AML-193 (cell line): ENCODE measurements around the gene LRRC58.
A peak's percentile ranks its signal among the peaks of the same experiment; 100 is the strongest.
"Not testable (repeated sequence)": the region's sequence is repeated elsewhere in the genome, so short reads cannot be mapped to it uniquely, and the experiment has no call there.

ENCODE experiments used
- DNase-seq, 2 experiments: peaks; one replicate each; lab custom pipeline; 2025; lab: John Stamatoyannopoulos, UW

LRRC58 gene

GRCh38 chr3:120348991-120349854 is at the start of gene LRRC58:
LRRC58 (minus strand) TSS chr3:120349354; CDS start chr3:120349243, 111 bp downstream.
- peak; percentile 87 to 89 for DNase-seq

DNA sequence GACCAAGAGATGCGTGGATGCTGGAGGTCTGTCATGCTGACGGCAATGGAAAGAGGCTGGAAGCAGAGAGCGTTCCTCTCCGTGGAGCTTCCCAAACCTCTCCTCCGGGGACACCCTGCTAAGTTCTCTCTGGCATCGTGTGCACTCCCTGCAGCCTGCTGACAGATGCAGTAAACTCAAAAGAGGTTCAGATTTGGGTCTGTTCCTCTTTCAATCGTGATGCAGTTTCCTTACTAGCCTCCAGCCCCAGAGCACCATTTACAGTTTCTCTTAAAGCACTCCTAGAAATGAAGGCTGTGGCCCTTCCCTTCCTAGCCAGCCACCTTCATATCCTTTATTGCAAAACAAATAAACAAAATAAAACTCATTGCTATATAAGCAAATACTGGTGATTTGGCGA is 47.3 kb upstream of the LRRC58 start:
- no peak for DNase-seq

GRCh38 chr3:120394347-120394746 is 45.2 kb upstream of the LRRC58 start:
- DNase-seq = no peak

- no peak for DNase-seq
These were observed 44.6 kb upstream of the LRRC58 start for GRCh38 chr3:120393761-120394160.

DNA sequence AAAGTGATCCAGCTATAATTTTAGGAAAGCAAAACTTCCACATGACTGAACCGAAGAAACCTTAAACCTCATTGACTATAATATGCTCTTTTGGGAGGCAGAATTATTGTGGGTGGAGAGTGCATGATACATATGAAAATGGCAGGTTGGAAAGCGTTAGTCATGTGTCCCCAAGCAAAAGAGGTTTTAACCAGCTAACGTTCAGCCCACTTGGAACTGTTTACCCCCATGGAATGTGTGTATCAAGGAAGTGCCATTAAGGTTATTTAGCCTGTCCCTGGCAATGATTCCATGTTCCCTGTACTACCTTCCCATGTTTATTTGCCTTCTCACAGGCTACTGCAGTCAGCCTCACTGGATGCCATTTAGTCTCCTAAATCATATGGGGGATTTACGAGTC is 44.1 kb upstream of the LRRC58 start:
- DNase-seq = no peak

DNA sequence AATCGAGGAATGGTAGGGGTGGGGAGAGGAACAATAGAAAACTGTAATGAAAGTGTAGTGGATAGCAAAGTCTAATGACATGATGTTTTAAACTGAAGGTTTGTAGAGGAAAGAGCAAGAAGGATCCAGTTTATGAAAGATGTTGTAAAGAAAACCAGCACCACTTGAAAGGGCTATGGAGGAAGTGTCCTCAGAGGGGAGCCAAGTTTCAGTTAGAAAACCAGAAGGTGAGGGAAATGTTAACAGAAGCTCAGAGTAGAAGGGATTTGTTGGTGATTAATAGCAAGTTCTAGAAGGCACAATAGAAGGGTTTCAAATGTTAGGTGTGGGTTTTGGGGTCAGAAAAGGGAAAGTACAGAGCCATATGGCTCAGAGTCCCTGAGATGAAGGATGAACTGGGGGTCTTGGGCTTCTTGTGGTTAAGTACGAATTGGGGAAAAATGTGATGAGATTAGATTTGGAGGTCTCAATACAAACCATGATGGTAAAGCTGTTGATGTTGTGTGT is 33.8 kb upstream of the LRRC58 start:
- DNase-seq = no peak

DNA sequence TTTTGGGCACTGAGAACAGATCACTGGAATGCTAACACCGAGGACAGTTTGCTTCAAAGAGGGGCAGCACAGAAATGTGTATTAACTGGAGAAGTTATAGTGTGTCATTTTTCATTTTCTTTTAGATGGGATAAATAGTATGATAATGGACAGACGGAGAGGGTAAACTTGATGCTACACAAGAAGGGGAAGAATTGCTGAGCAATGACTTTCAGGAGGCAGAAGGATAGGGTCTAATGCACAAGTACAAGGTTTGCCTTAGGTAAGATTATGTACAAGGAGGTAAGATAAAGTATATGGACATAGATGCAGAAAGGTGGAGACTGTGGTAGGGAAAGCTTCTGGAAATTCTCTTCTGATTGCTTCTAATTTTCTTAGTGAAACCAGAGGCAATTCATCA is 32.3 kb upstream of the LRRC58 start:
- no peak for DNase-seq

GRCh38 chr3:120377948-120378347 is 28.8 kb upstream of the LRRC58 start:
- DNase-seq = not testable (repeated sequence)

- no peak for DNase-seq
These were observed 21.3 kb upstream of the LRRC58 start for GRCh38 chr3:120370463-120370862.

DNA sequence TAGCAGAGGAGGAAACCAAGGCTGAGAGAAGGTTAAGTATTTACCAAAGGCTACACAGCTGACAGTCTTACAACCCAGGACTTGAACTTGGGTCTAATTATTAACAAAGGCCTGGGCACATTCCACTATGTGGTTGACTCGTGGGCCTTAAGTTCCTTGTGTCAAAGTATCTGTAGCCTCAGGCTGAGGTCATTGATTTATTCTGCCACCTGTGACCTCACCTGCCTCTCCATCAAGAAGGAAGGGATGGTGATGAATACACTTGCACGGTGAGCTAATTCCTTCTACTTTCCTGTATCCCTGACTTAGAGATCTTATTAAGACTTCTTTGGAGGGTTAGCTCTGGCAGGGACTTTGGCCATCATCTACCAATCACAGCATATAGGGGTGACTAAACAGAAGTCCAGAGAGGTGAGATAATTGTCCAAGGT is 19.9 kb upstream of the LRRC58 start:
- DNase-seq = no peak

GRCh38 chr3:120368172-120368571 is 19.0 kb upstream of the LRRC58 start:
- DNase-seq = no peak

DNA sequence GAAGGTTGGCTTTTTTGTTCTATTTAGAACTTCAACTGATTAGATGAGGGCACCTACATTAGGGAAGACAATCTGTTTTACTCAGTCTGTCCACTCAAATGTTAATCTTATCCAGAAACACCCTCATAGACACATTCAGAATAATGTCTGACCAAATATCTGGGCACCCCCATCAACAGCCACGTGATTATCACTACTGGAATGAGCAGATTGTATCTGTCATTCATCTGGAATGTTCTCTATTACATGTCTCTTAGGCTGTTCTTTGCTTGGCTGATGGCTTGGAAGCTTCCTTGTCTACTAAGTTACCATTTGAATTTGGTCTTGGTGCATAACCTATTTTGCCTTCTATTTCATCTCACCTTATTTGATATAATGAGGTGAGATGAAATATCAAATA is 15.7 kb upstream of the LRRC58 start:
- no peak for DNase-seq

DNA sequence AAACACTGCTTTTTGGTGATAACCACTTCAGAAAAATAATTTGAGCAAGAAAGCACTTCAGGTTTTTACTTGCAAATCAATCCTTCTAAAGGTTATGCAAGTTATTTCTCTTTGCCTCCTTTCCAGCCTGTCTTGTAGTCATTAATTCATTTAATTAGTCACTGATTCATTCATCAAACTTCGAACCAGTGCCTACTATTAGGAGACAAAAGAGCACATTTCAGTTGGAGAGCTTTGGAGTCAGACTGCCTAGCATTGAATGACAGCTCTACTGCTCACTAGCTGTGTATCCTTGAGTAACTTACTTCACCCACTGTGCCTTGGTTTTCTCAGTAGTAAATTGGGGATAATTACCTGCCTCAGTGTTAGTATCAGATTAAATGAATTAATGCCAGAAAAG is 14.9 kb upstream of the LRRC58 start:
- no peak for DNase-seq

DNA sequence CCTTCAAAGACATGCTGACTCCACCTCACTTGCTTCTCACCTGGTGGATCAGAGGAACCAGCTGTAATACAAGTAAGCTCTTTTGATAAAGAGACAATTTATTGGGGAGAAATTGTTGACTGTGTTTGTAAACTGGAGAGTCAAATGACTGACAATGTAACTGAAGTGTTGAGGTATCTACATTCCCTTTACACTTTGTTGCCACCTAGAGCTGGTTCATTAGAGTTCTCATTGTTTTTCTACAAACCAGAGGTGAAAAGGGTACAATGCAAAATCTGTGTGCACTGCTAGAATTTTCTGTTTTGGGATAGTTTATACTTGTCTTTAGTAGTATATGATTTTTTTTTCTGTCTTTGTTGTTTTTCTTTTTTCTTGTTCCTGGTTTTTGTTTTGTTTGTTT is 8.7 kb upstream of the LRRC58 start:
- no peak for DNase-seq

GRCh38 chr3:120355486-120355885 is 6.3 kb upstream of the LRRC58 start:
- no peak for DNase-seq

DNA sequence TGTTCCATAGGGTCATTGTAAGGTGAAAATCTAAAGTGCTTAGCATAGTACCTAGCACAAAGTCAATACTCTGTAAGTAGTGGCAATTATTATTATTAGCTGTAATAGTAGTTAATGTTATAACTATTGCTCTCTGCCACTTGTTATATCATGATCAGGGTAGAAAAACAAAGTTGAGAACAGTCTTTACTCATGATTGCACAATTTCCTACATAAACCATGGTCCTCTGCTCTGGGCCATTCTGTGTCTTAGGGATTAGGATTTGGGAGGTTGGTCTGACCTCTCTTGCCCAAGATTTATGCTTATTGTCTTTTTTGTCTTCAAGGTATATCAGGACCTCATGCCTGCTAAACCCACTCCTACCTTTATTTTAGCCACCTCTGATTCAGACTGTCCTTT is 4.3 kb upstream of the LRRC58 start:
- DNase-seq = peak; percentile 60 to 77

- no peak for DNase-seq
These were observed 2.9 kb upstream of the LRRC58 start for GRCh38 chr3:120352017-120352416.

DNA sequence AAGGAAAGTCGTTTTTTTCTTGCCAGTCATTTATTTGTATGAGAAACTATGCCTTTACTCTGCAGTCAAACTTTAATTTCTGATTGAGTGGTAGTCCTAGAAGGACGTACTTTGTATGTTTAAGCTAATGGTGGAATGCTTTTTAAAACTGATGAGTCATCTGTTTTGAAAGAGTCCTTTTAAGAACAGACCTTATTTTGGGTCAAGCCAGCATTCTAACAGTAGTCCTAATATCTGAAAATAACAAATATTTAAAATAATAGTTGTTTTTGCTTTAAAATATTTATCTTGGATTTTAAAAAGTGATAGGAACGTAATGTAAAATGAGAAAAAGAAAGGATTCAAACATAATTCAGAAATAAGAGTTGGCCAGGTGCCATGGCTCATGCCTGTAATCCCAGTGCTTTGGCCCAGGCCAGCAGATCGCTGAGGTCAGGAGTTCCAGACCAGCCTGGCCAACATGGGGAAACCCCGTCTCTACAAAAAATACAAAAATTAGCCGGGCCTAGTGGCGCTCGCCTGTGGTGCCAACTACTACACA is 1.3 kb upstream of the LRRC58 start:
- peak; percentile 31 to 42 for DNase-seq

DNA sequence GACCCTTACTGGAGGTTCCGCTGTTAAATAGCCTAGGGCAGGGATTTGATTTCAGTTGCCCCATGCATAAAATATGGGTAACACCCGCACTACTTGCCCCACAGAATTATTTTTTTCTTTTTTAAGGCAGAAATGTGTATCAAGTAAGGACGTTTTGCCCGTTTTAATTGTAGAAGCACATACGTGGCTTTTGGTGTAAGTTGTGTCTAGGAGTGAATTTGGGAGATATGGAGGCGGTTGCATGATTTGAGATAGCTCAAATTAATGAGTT is 636 bp upstream of the LRRC58 start:
- no peak for DNase-seq

- peak; percentile 72 to 79 for DNase-seq
These were observed 826 bp downstream of the LRRC58 start for GRCh38 chr3:120348065-120348990.

DNA sequence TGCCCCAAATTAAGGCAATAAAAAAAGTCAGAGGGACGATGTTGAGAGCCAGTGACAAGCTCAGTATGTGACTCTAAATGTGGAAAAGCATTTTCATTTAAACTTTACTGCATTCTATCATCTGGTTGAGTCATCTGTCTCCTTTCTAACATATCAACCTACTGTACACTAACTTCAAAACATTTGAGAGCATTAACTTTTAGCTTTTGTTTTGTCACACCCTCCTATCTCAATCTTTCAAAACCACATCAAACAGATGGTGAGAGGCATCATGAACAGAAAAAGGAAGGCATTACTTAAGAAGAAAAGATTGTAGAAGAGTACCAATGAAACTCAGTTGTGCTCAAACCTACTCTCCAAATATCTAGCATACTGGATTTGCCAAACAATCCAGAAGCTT is 4.8 kb downstream of the LRRC58 start:
- no peak for DNase-seq

- no peak for DNase-seq
These were observed 7.4 kb downstream of the LRRC58 start for GRCh38 chr3:120341658-120342346.
